Chondrocyte (in vitro differentiated cells): ENCODE data around the gene SETD2. TPM values are rescaled to one million over a fixed set of nuclear protein-coding genes. Genes with fewer than 3 reads are reported as not detected.

Source experiments
- DNase-seq: peaks from one replicate; pipeline ENCODE4 v3.0.0; 2021; ENCODE audit warnings: mixed read lengths, low spot score
- H3K27ac Mint-ChIP-seq: one replicate; pipeline ENCODE4 v1.8.0; 2021; ENCODE audit warnings: mild to moderate bottlenecking, moderate library complexity, mixed read lengths; ENCODE audit not compliant: unreplicated experiment
- H3K27me3 Mint-ChIP-seq: 2 replicates; pipeline ENCODE4 v1.8.0; 2021; ENCODE audit warnings: low read depth, mixed read lengths
- H3K36me3 Mint-ChIP-seq: 2 replicates; pipeline ENCODE4 v1.8.0; 2021; ENCODE audit warnings: low read depth, mixed read lengths
- H3K4me1 Mint-ChIP-seq: 2 replicates; pipeline ENCODE4 v1.8.0; 2021; ENCODE audit warnings: low read depth, mild to moderate bottlenecking, mixed read lengths
- H3K4me3 Mint-ChIP-seq: one replicate; pipeline ENCODE4 v1.8.0; 2021; ENCODE audit warnings: mild to moderate bottlenecking, moderate library complexity, mixed read lengths; ENCODE audit not compliant: unreplicated experiment
- H3K9me3 Mint-ChIP-seq: 2 replicates; pipeline ENCODE4 v1.8.0; 2021; ENCODE audit warnings: low read depth, mixed read lengths
- CTCF ChIP-seq: fragments of 200-600 bp; sonication (generic); IDR thresholded peaks from 2 replicates; pipeline ENCODE4 v1.5.0; 2021; ENCODE audit warnings: antibody characterized with exemption, mild to moderate bottlenecking, moderate library complexity
- total RNA-seq: library from RNA; stranded (reverse); gene quantifications from 3 replicates; pipeline ENCODE4 v1.2.1, GENCODE V29; 2021

Gene SETD2
- total RNA-seq, 1 donor from 2014 or later = 37.3 TPM

DNA sequence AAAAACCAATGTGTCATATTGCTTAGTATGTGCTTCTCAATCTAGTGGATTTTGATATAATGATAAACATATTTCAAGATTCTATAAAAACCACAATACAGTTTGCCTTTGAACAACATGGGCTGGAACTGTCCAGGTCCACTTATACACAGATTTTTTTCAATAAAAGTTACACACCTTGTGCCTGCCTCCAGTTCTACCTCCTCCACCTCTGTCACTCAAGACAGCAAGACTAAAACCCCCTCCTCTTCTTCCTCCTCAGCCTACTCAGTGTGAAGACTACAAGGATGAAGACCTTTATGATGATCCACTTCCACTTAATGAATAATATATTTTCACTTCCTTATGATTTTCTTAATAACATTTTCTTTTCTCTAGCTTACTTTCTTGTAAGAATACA, 5.7 kb downstream of the SETD2 start:
- H3K4me1 Mint-ChIP-seq = peaks cover 65% of the 10 kb centered on the region
- no peak overlapping the region for H3K27ac Mint-ChIP-seq
- no peak for TF ChIP-seq CTCF
- DNase-seq = no peak
- H3K4me3 Mint-ChIP-seq = no peak overlapping the region
- H3K36me3 Mint-ChIP-seq = no peaks in the 10 kb centered on the region
- no peaks in the 10 kb centered on the region for H3K27me3 Mint-ChIP-seq
- no peaks in the 10 kb centered on the region for H3K9me3 Mint-ChIP-seq

DNA sequence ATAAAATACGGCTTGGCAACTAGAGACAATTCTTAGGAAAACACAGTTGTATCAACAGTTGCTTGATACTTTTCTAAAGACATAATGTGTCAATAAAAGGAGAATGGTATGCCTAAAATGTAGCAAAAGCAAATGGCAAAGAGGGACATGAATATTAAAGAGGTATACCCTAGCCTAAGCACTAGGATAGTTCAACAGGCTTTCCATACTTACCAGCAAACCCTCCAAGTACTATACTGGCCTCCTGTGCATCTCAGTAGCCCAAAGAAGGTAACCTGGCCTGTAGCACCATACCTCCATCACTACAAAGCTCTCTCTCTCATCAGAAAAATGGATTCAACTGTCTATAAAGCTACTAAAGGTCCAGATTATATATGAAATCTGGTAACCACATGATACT, 7.5 kb downstream of the SETD2 start:
- DNase-seq = no peak
- Mint-ChIP-seq H3K9me3 (no peaks in the 10 kb centered on the region), H3K4me3 (no peak overlapping the region), H3K4me1 (peaks cover 65% of the 10 kb centered on the region), H3K36me3 (no peaks in the 10 kb centered on the region), H3K27me3 (no peaks in the 10 kb centered on the region), H3K27ac (peak overlapping the region; percentile 63)
- no peak for TF ChIP-seq CTCF

GRCh38 chr3:47152578-47152977, 11.3 kb downstream of the SETD2 start:
- Mint-ChIP-seq H3K36me3 (no peaks in the 10 kb centered on the region), H3K4me1 (peaks cover 50% of the 10 kb centered on the region), H3K4me3 (no peak overlapping the region), H3K27ac (no peak overlapping the region), H3K27me3 (no peaks in the 10 kb centered on the region), H3K9me3 (no peaks in the 10 kb centered on the region)
- no peak for DNase-seq
- TF ChIP-seq CTCF = no peak

DNA sequence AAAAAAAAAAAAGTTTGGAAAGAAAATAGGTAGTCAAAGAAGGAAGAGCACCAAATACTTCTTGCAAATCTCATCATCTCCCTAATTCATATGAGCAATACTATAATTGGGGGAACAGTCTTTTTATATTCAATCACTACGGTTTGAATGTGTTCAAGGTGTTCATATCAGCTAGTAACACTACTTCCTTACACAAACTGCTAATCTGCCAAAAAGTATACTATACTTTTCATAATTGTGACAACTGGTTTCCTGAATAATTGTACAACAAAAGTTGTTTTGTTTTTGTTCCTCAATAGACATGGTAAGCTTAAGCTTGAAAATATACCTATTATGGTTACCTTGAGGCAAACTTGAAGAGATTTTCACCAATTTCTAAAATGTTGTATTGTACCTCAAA, 12.1 kb downstream of the SETD2 start:
- no peak for TF ChIP-seq CTCF
- H3K27me3 Mint-ChIP-seq = no peaks in the 10 kb centered on the region
- H3K4me1 Mint-ChIP-seq = peaks cover 48% of the 10 kb centered on the region
- H3K9me3 Mint-ChIP-seq = no peaks in the 10 kb centered on the region
- no peak overlapping the region for H3K27ac Mint-ChIP-seq
- H3K36me3 Mint-ChIP-seq = no peaks in the 10 kb centered on the region
- no peak for DNase-seq
- H3K4me3 Mint-ChIP-seq = no peak overlapping the region

GRCh38 chr3:47149339-47149933, 14.5 kb downstream of the SETD2 start:
- H3K36me3 Mint-ChIP-seq = no peaks in the 10 kb centered on the region

More at GRCh38 chr3:47149339-47149933, 14.5 kb downstream of the SETD2 start:
- Mint-ChIP-seq H3K4me3 (no peak overlapping the region), H3K27ac (no peak overlapping the region), H3K4me1 (peaks cover 29% of the 10 kb centered on the region), H3K9me3 (no peaks in the 10 kb centered on the region), H3K27me3 (no peaks in the 10 kb centered on the region)
- no peak for DNase-seq
- TF ChIP-seq CTCF = no peak
